Measurements from ENCODE around the gene NPR1.

NPR1 gene

DNA sequence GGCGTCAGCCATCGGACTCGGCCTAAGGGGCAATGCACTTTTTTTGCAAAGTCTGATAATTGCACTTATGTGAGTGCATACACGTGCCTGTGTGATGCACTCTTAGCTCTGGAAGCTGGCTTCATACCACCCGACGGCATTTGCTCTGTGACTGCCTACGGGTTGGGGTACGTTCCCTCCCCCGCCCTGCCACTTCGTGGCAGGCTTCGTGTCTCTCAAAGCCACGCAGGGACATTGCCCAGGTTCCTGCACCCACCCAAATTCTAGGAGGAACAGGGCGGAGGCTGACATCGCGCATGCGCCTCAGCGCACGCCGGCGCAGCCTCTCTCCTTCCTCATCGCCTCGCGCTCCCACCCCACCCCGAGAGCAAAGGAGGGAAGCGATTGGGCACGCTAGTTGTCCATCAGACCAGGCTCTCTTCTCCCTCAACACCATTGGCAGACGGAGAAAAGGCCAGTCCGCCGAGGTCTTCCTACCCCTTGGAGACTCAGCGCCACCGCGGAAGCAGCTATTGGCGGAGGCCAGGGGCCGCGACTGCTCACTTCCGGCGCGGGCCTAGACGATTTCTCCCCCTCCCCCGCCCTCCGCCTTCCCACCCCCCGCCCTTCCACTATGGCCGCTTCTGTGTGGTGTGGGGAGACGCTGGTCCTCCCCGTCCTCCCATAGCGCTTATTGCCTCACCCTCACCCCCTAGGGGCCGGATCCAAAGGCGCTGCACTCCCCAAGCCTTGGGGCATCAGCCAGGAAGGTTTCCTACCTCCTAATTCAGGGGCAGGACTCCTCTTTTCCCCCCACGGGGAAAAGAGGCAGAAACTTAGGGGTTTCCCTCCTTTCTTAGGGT lies 49.2 kb downstream of the NPR1 start, which contains the start of gene INTS3:
TSS of gene INTS3 (plus strand) at position 588 of the 842 bp plus-strand sequence. CDS start 585 bp downstream, outside the sequence.
- peak; percentile 100 for DNase-seq (ENCODE audit: low spot score)

- DNase-seq (ENCODE audit: low spot score), result peak; percentile 64
Observed at GRCh38 chr1:153728305-153729066, 50.0 kb downstream of the NPR1 start.

- DNase-seq (ENCODE audit: low spot score), result no peak
Observed at GRCh38 chr1:153730468-153730988, 52.0 kb downstream of the NPR1 start.

- no peak for DNase-seq (ENCODE audit: low spot score)
Observed at GRCh38 chr1:153733970-153734369, 55.5 kb downstream of the NPR1 start.

DNA sequence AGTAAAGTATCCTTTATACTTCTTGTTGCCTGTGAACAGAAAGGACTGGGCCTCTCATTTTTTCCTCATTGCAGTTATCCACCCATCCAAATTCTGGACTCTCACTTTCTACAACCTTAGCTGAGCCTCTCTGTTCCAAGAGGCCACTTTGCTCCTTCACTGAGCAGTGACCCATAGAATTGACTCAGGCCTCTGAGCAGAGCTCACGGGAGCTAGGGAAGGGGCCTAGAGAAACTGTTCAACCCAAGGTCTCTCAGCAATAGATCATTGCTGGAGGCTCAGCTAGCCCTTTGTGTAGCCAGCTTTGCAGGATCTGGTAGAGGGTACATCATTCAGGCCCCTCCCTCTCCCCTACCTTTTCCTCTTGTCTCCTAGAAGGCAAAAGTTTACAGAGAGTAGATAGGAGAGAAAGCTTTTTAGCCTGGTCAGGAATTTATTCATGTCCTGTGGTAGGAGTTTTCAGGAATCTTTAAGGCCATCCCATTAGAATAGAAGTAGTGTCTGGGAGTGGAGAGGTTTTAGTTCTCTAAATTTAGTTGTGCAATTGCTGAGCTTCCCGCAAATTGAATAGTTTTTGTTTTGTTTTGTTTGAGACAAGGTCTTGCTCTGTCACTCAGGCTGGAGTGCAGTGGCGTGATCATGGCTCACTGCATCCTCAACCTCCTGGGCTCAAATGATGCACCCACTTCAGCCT lies 56.1 kb downstream of the NPR1 start:
- DNase-seq (ENCODE audit: low spot score), result no peak

DNA sequence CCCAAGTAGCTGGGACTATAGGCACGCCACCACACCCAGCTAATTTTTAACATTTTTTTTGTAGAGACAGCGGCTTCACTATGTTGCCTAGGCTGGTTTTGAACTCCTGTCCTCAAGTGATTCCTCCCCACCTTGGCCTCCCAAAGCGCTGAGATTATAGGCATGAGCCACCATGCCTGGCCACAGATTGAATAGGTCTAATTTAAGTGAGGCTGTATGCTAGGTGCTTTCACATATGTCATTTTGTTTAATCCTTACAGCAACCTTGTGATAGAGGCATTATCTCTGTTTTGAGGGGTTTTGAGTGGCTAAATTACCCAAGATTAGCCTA lies 56.6 kb downstream of the NPR1 start:
- DNase-seq (ENCODE audit: low spot score), result no peak

DNA sequence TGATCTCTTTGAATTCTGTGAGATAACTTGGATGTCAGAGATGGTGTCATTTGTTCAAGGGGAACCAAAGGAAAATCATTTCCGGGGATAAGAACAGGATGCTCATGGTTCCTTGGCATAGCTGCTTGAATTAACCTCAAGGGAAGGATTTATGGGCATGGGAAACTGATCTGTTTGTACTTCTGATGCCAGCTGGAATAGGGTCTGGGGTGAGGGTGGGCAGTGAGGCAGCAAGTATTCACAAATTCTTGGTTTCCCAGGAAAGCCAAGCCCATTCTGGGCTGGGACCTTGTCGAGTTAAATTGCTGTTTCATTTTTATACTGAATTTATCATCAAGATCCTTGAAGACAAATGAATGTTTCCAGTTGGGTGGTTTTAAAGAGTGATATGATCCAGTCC lies 63.5 kb downstream of the NPR1 start:
- no peak for DNase-seq (ENCODE audit: low spot score)

DNA sequence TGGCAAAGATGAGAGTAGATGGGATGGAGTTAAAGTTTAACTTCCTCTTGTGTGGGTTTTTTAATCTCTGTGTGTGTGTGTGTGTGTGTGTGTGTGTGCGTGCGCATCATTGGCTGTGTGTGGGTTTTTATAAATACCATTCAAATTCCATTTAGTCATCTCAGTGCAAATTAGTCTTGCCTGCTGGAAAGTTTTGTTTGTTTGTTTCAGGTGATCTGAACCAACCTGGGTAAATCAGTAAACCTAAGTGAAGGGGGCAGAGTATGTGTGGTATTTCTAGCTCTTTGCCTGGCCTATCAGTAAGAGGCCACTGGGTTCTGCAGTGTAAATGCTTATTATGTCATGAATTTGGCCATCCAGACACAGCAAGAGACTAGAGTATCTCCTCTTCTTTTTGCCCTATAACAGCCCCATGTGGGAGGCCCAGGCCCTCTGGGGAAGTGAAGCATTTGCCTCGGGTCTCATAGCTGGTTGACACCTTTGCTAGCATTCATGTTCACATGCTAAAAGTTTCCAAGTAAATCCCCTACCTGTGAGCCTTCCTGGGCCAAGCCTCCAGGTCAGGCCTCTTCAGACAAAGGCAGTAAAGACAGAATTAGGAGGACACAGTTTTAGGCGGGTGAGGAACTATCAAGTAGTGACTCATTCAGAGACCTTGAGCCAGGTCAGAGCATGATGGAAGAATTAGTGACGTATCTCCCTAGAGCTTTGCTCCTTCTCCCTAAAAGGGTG lies 64.1 kb downstream of the NPR1 start:
- no peak for DNase-seq (ENCODE audit: low spot score)

All from NAMALWA (cell line).